Stimulated activated CD8-positive, alpha-beta memory T cell treated with anti-CD3 and anti-CD28 coated beads, Interleukin-15, amount 100 ng/mL, for 4 hours (primary cell): ENCODE results near the gene UBE2I.
A peak's percentile ranks its signal among the peaks of the same experiment; 100 is the strongest.
"Not testable (repeated sequence)": the region's sequence is repeated elsewhere in the genome, so short reads cannot be mapped to it uniquely, and the experiment has no call there.

Source experiments
- DNase-seq, 2 donors: peaks; one replicate each; pipeline ENCODE4 v3.0.0-alpha.2; 2020; ENCODE audit warnings: low read depth in 2 of 2

Gene UBE2I

GRCh38 chr16:1308977-1309885 lies at the start of gene UBE2I:
Gene UBE2I, plus strand, starts transcription at chr16:1309636. Its CDS starts 4,395 bp downstream, at chr16:1314031.
- DNase-seq: peak; percentile 92 to 94

- DNase-seq: no peak
These were observed 49.7 kb upstream of the UBE2I start for GRCh38 chr16:1259760-1260068.

GRCh38 chr16:1260101-1260680 lies 49.2 kb upstream of the UBE2I start:
- no peak for DNase-seq

DNA sequence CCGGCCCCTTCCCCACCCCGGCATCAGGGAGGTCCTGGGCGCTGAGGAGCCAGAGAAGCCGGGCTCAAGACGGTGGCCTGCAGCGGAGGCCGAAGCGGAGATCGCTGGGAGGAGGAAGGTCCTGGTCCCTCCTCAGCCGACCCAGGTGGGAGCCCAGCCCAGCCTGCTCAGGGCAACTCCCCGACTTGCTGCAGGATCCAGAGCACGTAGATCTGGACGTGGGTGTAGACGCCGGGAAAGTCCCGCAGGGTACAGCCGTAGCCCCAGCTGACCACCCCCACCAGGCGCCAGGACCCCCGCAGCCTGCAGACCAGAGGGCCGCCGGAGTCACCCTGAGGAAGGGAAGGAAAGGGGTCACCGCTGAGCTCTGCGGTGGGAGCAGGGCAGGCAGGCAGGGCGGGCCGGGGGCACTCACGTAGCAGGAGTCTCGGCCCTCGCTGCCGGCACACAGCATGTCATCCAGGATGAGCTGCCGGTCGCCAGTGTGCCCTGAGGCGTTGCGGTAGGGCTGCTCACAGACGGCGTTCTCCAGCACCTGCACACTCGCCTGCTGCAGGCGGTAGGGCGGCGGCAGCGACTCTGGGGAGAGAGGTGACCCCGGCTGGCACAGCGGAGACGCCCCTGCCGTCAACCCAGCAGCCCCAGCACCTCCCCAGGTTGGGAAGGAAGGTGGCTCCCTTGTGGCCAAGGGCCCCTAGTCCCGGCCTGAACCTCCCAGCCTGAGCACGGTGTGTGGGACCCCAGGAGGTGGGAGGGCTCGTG lies 48.1 kb upstream of the UBE2I start:
- DNase-seq: no peak

DNA sequence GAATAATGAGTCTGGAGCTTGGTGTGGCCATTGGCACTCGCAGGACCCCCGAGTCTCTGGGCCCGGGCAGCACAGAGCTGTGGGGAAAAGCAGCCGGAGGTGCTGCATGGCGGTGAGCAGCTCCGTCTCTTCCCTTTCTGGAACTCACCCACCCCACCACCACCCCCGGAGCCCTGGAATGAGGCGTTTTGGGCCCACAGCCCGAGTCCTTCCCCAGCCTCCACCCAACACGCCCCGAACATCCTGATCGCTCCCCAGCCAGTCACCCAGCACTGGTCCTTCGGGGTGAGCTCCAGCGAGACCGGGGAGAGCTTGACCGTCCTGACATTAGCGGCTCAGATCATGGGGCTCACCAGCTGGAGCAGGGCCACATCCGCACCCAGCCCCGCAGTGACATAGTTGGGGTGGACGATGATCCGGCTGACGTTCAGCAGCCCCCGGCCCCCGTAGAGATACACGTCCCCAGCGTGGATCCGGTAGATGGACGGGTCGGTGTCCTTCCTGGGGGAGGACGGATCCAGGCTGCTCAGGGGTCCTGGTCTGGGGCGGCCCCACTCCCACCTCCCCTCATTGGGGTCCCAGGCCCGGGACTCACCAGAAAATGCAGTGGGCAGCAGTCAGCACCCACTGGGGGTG lies 47.1 kb upstream of the UBE2I start:
- no peak for DNase-seq

GRCh38 chr16:1262846-1263221 lies 46.6 kb upstream of the UBE2I start:
- DNase-seq: no peak

DNA sequence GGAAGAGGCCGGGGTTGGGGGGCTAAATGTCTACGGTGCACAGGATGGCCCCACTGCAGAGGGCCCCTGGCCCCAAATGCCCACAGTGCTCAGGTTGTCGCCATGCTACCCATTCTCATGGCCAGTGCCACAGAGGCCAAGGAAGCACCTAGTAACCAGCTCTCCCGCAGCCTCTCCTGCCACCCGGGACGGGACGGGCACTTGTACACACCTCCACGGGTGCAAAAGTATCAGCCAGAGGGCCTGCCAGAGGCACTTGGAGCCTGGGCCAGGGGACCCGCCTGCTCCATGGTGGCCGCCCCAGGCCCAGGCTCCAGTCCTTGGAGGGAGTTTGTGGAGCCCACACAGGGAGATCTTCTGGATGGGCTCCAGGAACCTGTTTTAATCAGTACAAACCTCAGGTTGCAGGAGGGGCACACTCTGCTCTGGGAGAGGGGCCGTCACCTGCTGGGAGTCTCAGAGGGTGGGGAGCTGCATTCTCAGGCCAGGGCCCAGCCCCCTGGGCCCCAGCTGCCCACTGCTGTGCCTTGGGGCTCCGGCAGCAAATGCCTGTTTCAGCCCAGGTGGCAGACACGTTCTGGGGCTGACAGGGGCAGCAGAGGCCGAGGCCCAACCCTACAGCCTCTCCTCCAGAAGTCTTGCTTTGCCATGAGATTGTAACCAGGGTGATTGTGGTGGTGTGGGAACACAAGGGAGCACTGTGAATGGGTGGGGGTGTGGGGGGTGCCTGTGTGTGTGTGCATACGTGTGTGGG lies 45.7 kb upstream of the UBE2I start:
- DNase-seq: no peak

- no peak for DNase-seq
These were observed 44.9 kb upstream of the UBE2I start for GRCh38 chr16:1264345-1265089.

- no peak for DNase-seq
These were observed 44.3 kb upstream of the UBE2I start for GRCh38 chr16:1265090-1265630.

- DNase-seq: no peak
These were observed 43.6 kb upstream of the UBE2I start for GRCh38 chr16:1265826-1266225.

GRCh38 chr16:1269418-1269817 lies 40.0 kb upstream of the UBE2I start:
- DNase-seq: not testable (repeated sequence)

DNA sequence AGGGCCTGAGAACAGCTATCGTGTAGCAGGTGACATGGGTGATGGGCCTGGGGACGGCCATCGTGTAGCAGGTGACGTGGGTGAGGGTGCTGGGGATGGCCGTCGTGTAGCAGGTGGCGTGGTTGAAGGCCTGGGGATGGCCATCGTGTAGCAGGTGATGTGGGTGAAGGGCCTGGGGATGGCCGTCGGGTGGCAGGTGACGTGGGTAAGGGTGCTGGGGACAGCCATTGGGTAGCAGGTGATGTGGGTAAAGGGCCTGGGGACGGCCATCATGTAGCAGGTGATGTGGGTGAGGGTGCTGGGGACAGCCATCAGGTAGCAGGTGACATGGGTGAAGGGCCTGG lies 38.1 kb upstream of the UBE2I start:
- DNase-seq: no peak

- not testable (repeated sequence) for DNase-seq
These were observed 37.6 kb upstream of the UBE2I start for GRCh38 chr16:1271724-1272413.

GRCh38 chr16:1272453-1273198 lies 36.8 kb upstream of the UBE2I start:
- DNase-seq: no peak

DNA sequence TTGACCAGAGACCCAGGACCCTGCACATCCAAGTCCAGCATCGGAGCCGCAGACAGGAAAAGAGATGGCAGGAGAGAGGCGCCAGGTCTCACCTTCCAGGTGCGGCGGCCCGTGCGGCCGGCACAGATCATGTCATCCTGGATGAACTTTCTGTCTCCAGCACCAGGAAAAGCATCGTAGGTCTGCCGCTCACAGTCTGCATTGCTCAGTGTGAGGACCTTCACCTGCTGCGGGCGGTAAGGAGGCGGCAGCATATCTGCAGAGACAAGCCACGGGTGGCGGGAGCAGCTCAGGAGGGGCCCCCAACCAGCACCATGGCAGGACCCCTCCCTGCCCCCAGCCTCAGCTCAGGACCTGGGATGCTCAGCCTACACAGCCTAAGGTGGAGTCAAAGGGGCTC lies 35.6 kb upstream of the UBE2I start:
- no peak for DNase-seq

DNA sequence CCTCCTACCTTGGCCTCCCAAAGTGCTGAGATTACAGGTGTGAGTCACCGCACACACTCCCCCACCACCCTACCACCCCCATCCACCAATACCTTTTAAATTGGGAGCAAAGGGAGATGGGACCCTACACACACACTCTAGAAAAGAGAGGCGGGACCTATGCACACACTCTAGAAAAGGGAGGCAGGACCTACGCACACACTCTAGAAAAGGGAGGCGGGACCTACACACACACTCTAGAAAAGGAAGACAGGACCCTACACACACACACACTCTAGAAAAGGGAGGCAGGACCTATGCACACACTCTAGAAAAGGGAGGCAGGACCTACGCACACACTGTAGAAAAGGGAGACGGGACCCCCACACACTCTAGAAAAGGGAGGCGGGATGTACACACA lies 34.7 kb upstream of the UBE2I start:
- no peak for DNase-seq

DNA sequence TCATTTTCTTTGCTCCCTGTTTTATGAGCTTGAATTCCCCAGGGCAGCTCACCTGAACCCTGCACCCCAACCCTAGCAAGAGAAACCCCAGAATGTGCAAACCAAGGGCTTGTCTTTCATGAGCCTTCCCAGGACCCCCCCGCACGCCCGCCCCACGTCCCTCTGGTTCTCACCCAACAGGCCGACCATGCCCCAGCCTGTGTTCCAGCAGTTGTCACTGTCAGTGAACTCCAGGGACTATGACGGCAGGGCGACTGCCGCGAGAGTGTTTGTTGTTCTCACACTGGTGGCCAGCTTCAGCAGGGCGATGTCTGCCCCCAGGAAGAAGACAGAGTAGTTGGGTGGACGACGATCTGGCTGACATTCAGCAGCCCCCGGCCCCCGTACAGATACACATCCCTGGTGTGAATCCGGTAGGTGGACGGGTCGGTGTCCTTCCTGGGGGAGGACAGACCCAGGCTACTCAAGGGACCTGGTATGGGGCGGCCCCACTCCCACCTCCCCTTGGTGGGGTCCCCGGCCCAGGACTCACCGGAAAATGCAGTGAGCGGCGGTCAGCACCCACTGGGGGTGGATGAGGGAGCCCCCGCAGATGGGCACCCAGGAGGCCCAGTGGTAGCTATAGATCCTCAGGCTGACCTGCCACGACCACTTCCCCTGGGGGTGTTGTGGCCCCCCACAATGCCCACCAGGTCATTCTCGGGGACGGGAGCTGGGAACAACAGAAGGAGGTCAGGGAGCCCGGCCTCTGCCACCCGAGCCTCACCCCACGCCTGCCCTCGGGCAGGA lies 33.5 kb upstream of the UBE2I start:
- DNase-seq: no peak

DNA sequence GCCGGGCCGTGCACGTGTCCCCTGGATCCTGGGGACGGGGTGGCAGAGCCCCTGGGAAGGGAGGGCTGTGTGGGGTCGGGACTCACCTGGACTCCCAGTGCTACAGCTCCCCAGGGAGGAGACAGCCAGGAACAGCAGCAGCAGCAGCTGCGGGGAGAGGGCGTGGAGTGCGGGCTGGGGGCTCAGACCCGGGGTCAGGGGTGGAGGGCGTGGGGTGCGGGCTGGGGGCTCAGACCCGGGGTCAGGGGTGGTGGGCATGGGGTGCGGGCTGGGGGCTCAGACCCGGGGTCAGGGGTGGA lies 32.9 kb upstream of the UBE2I start:
- no peak for DNase-seq

- DNase-seq: no peak
These were observed 32.3 kb upstream of the UBE2I start for GRCh38 chr16:1277151-1277598.
